ENCODE results near the gene MAFF. TPM values are rescaled to one million over a fixed set of nuclear protein-coding genes. Genes with fewer than 3 reads are reported as not detected.

MAFF gene
- polyA plus RNA-seq, 1 donor from 2014 or later = 2.1 TPM

- H3K9me3 ChIP-seq (ENCODE audit: low read length) = no peaks in the 10 kb centered on the region
- TF ChIP-seq EP300 (conservative IDR thresholded peaks at IDR 0.05; ENCODE audit: poor library complexity, severe bottlenecking) = no peak
- H2AFZ ChIP-seq (ENCODE audit: low read depth, low read length) = no peak overlapping the region
- H4K20me1 ChIP-seq (ENCODE audit: insufficient read depth) = no peaks in the 10 kb centered on the region
- H3K27me3 ChIP-seq (ENCODE audit: insufficient read depth, low read depth, low read length) = no peaks in the 10 kb centered on the region
- H3K36me3 ChIP-seq (ENCODE audit: insufficient read depth, low read length) = no peaks in the 10 kb centered on the region
- no peak overlapping the region for H3K4me2 ChIP-seq (ENCODE audit: low read length)
- H3K27ac ChIP-seq (ENCODE audit: low read length) = no peak overlapping the region
- no peaks in the 10 kb centered on the region for H3F3A ChIP-seq (ENCODE audit: insufficient read depth, low read length, poor library complexity, severe bottlenecking)
- no peaks in the 10 kb centered on the region for H3K79me2 ChIP-seq (replicated peaks; ENCODE audit: insufficient read depth, low read length)
- H3K9ac ChIP-seq (ENCODE audit: low read length) = no peak overlapping the region
- H3K9me2 ChIP-seq (ENCODE audit: insufficient read depth, low read length) = no peaks in the 10 kb centered on the region
- no peak overlapping the region for H3K4me3 ChIP-seq (ENCODE audit: low read length)
Observed at GRCh38 chr22:38235240-38235850, 33.6 kb downstream of the MAFF start.

- no peak overlapping the region for H3K27ac ChIP-seq (ENCODE audit: low read length)
Observed at GRCh38 chr22:38236786-38237185, 35.0 kb downstream of the MAFF start.

GRCh38 chr22:38238519-38239071, 36.8 kb downstream of the MAFF start:
- H3K4me2 ChIP-seq (ENCODE audit: low read length) = no peak overlapping the region
- no peak overlapping the region for H2AFZ ChIP-seq (ENCODE audit: low read depth, low read length)
- TF ChIP-seq MXI1 (conservative IDR thresholded peaks at IDR 0.05; ENCODE audit: poor library complexity, severe bottlenecking) = no peak
- TF ChIP-seq SMC3 (conservative IDR thresholded peaks at IDR 0.05; ENCODE audit: poor library complexity) = no peak
- no peak for TF ChIP-seq POLR2AphosphoS5 (IDR thresholded peaks at IDR 0.05)
- no peak for TF ChIP-seq REST (IDR thresholded peaks at IDR 0.05; ENCODE audit: borderline replicate concordance)
- no peak for TF ChIP-seq RAD21 (conservative IDR thresholded peaks at IDR 0.05)
- no peaks in the 10 kb centered on the region for H3K79me2 ChIP-seq (replicated peaks; ENCODE audit: insufficient read depth, low read length)
- H3K4me3 ChIP-seq (ENCODE audit: low read length) = no peak overlapping the region
- no peak overlapping the region for H3K9ac ChIP-seq (ENCODE audit: low read length)
- H3K36me3 ChIP-seq (ENCODE audit: insufficient read depth, low read length) = no peaks in the 10 kb centered on the region
- H3K27ac ChIP-seq (ENCODE audit: low read length) = no peak overlapping the region
- H3K27me3 ChIP-seq (ENCODE audit: insufficient read depth, low read depth, low read length) = no peaks in the 10 kb centered on the region
- H3F3A ChIP-seq (ENCODE audit: insufficient read depth, low read length, poor library complexity, severe bottlenecking) = no peaks in the 10 kb centered on the region
- no peaks in the 10 kb centered on the region for H3K9me2 ChIP-seq (ENCODE audit: insufficient read depth, low read length)
- no peaks in the 10 kb centered on the region for H4K20me1 ChIP-seq (ENCODE audit: insufficient read depth)
- H3K9me3 ChIP-seq (ENCODE audit: low read length) = no peaks in the 10 kb centered on the region

More at GRCh38 chr22:38236786-38237185, 35.0 kb downstream of the MAFF start:
- no peak overlapping the region for H3K4me2 ChIP-seq (ENCODE audit: low read length)
- no peaks in the 10 kb centered on the region for H3K9me2 ChIP-seq (ENCODE audit: insufficient read depth, low read length)
- H3K79me2 ChIP-seq (replicated peaks; ENCODE audit: insufficient read depth, low read length) = no peaks in the 10 kb centered on the region
- H2AFZ ChIP-seq (ENCODE audit: low read depth, low read length) = no peak overlapping the region
- TF ChIP-seq EP300 (conservative IDR thresholded peaks at IDR 0.05; ENCODE audit: poor library complexity, severe bottlenecking) (no peak), TAF1 (IDR thresholded peaks at IDR 0.05; ENCODE audit: low read depth) (no peak), MXI1 (conservative IDR thresholded peaks at IDR 0.05; ENCODE audit: poor library complexity, severe bottlenecking) (no peak), REST (IDR thresholded peaks at IDR 0.05; ENCODE audit: borderline replicate concordance) (no peak), POLR2AphosphoS5 (IDR thresholded peaks at IDR 0.05) (no peak), SMC3 (conservative IDR thresholded peaks at IDR 0.05; ENCODE audit: poor library complexity) (no peak)
- H3F3A ChIP-seq (ENCODE audit: insufficient read depth, low read length, poor library complexity, severe bottlenecking) = no peaks in the 10 kb centered on the region
- H4K20me1 ChIP-seq (ENCODE audit: insufficient read depth) = no peaks in the 10 kb centered on the region
- no peak overlapping the region for H3K9ac ChIP-seq (ENCODE audit: low read length)
- no peaks in the 10 kb centered on the region for H3K9me3 ChIP-seq (ENCODE audit: low read length)
- no peaks in the 10 kb centered on the region for H3K27me3 ChIP-seq (ENCODE audit: insufficient read depth, low read depth, low read length)
- no peak overlapping the region for H3K4me3 ChIP-seq (ENCODE audit: low read length)
- no peaks in the 10 kb centered on the region for H3K36me3 ChIP-seq (ENCODE audit: insufficient read depth, low read length)

Data from neural cell (in vitro differentiated cells).